ENCODE data around the gene GSTT2. TPM values are rescaled to one million over a fixed set of nuclear protein-coding genes. Genes with fewer than 3 reads are reported as not detected.
A peak's percentile ranks its signal among the peaks of the same experiment; 100 is the strongest.
"Not testable (repeated sequence)": the region's sequence is repeated elsewhere in the genome, so short reads cannot be mapped to it uniquely, and the experiment has no call there.

Gene GSTT2
- total RNA-seq, 1 donor from 2014 or later: not detected

GRCh38 chr22:23966568-23966967 lies 13.4 kb upstream of the GSTT2 start, which contains the start of gene DDTL:
TSS of gene DDTL (plus strand) at chr22:23966888. CDS start at chr22:23966915, 27 bp downstream.
- H3K4me3 Mint-ChIP-seq (ENCODE audit: unreplicated experiment): not testable (repeated sequence)

GRCh38 chr22:23969071-23969470 lies 10.9 kb upstream of the GSTT2 start:
- H3K36me3 Mint-ChIP-seq (ENCODE audit: low read depth, unreplicated experiment): peaks cover 5% of the 10 kb centered on the region
- peak overlapping the region; percentile 53 for H3K27ac Mint-ChIP-seq (ENCODE audit: unreplicated experiment)
- Histone ChIP-seq H3K27me3 (ENCODE audit: insufficient read depth, low read length) (no peaks in the 10 kb centered on the region), H3K79me2 (ENCODE audit: insufficient read depth, low read length) (peaks cover 19% of the 10 kb centered on the region), H4K20me1 (ENCODE audit: insufficient read depth, low read length) (peaks cover 19% of the 10 kb centered on the region), H3K27ac (ENCODE audit: low read depth, low read length) (no peak overlapping the region), H3K9me3 (ENCODE audit: insufficient read depth, low read depth, low read length) (no peaks in the 10 kb centered on the region), H3K9ac (ENCODE audit: low read length) (no peak overlapping the region), H3K36me3 (ENCODE audit: insufficient read depth, low read length) (peaks cover 13% of the 10 kb centered on the region), H2AFZ (ENCODE audit: low read depth, low read length) (no peak overlapping the region), H3K4me2 (ENCODE audit: low read length) (no peak overlapping the region), H3K4me3 (ENCODE audit: insufficient read depth, low read depth, low read length) (no peak overlapping the region), H3K4me1 (ENCODE audit: insufficient read depth, low read length) (no peaks in the 10 kb centered on the region)
- DNase-seq (ENCODE audit: low read depth): no peak
- TF ChIP-seq EZH2 (IDR thresholded peaks at IDR 0.05; ENCODE audit: insufficient read depth, low read length) (no peak), CTCF (IDR thresholded peaks at IDR 0.05; ENCODE audit: insufficient read depth, low read depth, low read length) (no peak)
- H3K4me3 Mint-ChIP-seq (ENCODE audit: unreplicated experiment): peak overlapping the region; percentile 57
- no peaks in the 10 kb centered on the region for H3K4me1 Mint-ChIP-seq (ENCODE audit: low read depth, unreplicated experiment)
- no peaks in the 10 kb centered on the region for H3K9me3 Mint-ChIP-seq (ENCODE audit: unreplicated experiment)
- H3K27me3 Mint-ChIP-seq (ENCODE audit: low read depth, unreplicated experiment): no peaks in the 10 kb centered on the region
- FAIRE-seq: no peak

More at GRCh38 chr22:23966568-23966967, 13.4 kb upstream of the GSTT2 start, which contains the start of gene DDTL:
- H3K4me2 ChIP-seq (ENCODE audit: low read length); H3K27me3 ChIP-seq (ENCODE audit: insufficient read depth, low read length); DNase-seq (ENCODE audit: low read depth); H3K27ac ChIP-seq (ENCODE audit: low read depth, low read length); H3K36me3 Mint-ChIP-seq (ENCODE audit: low read depth, unreplicated experiment); H3K9me3 ChIP-seq (ENCODE audit: insufficient read depth, low read depth, low read length); H3K9me3 Mint-ChIP-seq (ENCODE audit: unreplicated experiment); H3K4me1 ChIP-seq (ENCODE audit: insufficient read depth, low read length); H3K27ac Mint-ChIP-seq (ENCODE audit: unreplicated experiment); H3K4me3 ChIP-seq (ENCODE audit: insufficient read depth, low read depth, low read length); H3K4me1 Mint-ChIP-seq (ENCODE audit: low read depth, unreplicated experiment); H3K27me3 Mint-ChIP-seq (ENCODE audit: low read depth, unreplicated experiment); H3K9ac ChIP-seq (ENCODE audit: low read length); H2AFZ ChIP-seq (ENCODE audit: low read depth, low read length): not testable (repeated sequence)
- peaks cover 15% of the 10 kb centered on the region for H4K20me1 ChIP-seq (ENCODE audit: insufficient read depth, low read length)
- H3K36me3 ChIP-seq (ENCODE audit: insufficient read depth, low read length): peaks cover 13% of the 10 kb centered on the region
- peak; percentile 89 for FAIRE-seq
- peaks cover 16% of the 10 kb centered on the region for H3K79me2 ChIP-seq (ENCODE audit: insufficient read depth, low read length)

- Histone ChIP-seq H3K4me3 (ENCODE audit: insufficient read depth, low read depth, low read length) (no peak overlapping the region), H3K9ac (ENCODE audit: low read length) (no peak overlapping the region), H4K20me1 (ENCODE audit: insufficient read depth, low read length) (peaks cover 19% of the 10 kb centered on the region), H3K27ac (ENCODE audit: low read depth, low read length) (no peak overlapping the region), H3K4me1 (ENCODE audit: insufficient read depth, low read length) (no peaks in the 10 kb centered on the region), H3K4me2 (ENCODE audit: low read length) (no peak overlapping the region), H3K36me3 (ENCODE audit: insufficient read depth, low read length) (peaks cover 13% of the 10 kb centered on the region), H2AFZ (ENCODE audit: low read depth, low read length) (no peak overlapping the region), H3K27me3 (ENCODE audit: insufficient read depth, low read length) (no peaks in the 10 kb centered on the region), H3K79me2 (ENCODE audit: insufficient read depth, low read length) (peaks cover 19% of the 10 kb centered on the region), H3K9me3 (ENCODE audit: insufficient read depth, low read depth, low read length) (no peaks in the 10 kb centered on the region)
- Mint-ChIP-seq H3K27ac (ENCODE audit: unreplicated experiment) (no peak overlapping the region), H3K4me1 (ENCODE audit: low read depth, unreplicated experiment) (no peaks in the 10 kb centered on the region), H3K4me3 (ENCODE audit: unreplicated experiment) (no peak overlapping the region), H3K9me3 (ENCODE audit: unreplicated experiment) (no peaks in the 10 kb centered on the region), H3K27me3 (ENCODE audit: low read depth, unreplicated experiment) (no peaks in the 10 kb centered on the region), H3K36me3 (ENCODE audit: low read depth, unreplicated experiment) (peaks cover 5% of the 10 kb centered on the region)
- no peak for FAIRE-seq
- DNase-seq (ENCODE audit: low read depth): no peak
- TF ChIP-seq EZH2 (IDR thresholded peaks at IDR 0.05; ENCODE audit: insufficient read depth, low read length): no peak
These were observed 9.7 kb upstream of the GSTT2 start for GRCh38 chr22:23970201-23970641.

Data from astrocyte (in vitro differentiated cells and primary cell).